HCT116 (cell line): ENCODE measurements around the gene LRRC3. TPM values are rescaled to one million over a fixed set of nuclear protein-coding genes. Genes with fewer than 3 reads are reported as not detected.

Experiments
- ATAC-seq: fragments of 200-7000 bp; cut with Tn5 transposase; 2 replicates; pipeline ENCODE4 v1.9.1; 2020; ENCODE audit warnings: mild to moderate bottlenecking, moderate library complexity
- BruUV-seq: library from RNA; stranded (reverse); fragments of 400-500 nt; replicated peaks from 2 replicates; lab custom pipeline; 2021; lab: Mats Ljungman, UMichigan
- CTCF ChIA-PET: fragments of 300-600 bp; sonication (Branson Sonifier 250); formaldehyde crosslinking; loops from one replicate; lab custom pipeline; 2021; ENCODE audit warnings: antibody characterized with exemption; lab: Charles Lee
- POLR2A ChIA-PET: fragments of 300-600, 350-600 bp; sonication (Branson Sonifier 250); formaldehyde crosslinking; loops from one replicate; lab custom pipeline; 2021; ENCODE audit warnings: antibody characterized with exemption; lab: Charles Lee
- RAD21 ChIA-PET, 2 experiments: fragments of 300-600 bp; sonication (Branson Sonifier 250); formaldehyde crosslinking; loops; one replicate each; lab custom pipeline; 2023; ENCODE audit warnings: low total read pairs in 2 of 2; ENCODE audit not compliant: uncharacterized antibody in 2 of 2, unreplicated experiment in 2 of 2, low non-redundant PET in 1 of 2; lab: Charles Lee
- DNase-seq: peaks from one replicate; pipeline ENCODE4 v3.0.0-alpha.2; 2010; ENCODE audit warnings: low read depth, low spot score
- H2AFZ ChIP-seq: fragments of 200-600 bp; shearing (Covaris generic), sonication (generic); 2 replicates; pipeline ENCODE4 v1.6.1; 2017; ENCODE audit warnings: low read depth, mixed run types, mixed read lengths, antibody characterized with exemption, low read length; ENCODE audit not compliant: poor library complexity, severe bottlenecking
- H3K27ac ChIP-seq: 2 replicates; pipeline ENCODE4 v1.5.1; 2012; ENCODE audit warnings: low read depth, low read length
- H3K27me3 ChIP-seq: fragments of 200-600 bp; sonication (generic); 2 replicates; pipeline ENCODE4 v1.6.1; 2016; ENCODE audit warnings: mixed run types, low read length, mixed read lengths; ENCODE audit not compliant: insufficient read depth
- H3K36me3 ChIP-seq, 2 experiments: fragments of 200-500 bp in 1 of 2; fragments of 200-600 bp in 1 of 2; sonication (Bioruptor generic) in 1 of 2; sonication (generic) in 1 of 2; 2 replicates each; pipeline versions ENCODE4 v1.5.1 to v1.6.1; 2014 to 2016; ENCODE audit warnings: low read length in 2 of 2, inconsistent platforms in 1 of 2, mixed read lengths in 1 of 2, mixed run types in 1 of 2; ENCODE audit not compliant: insufficient read depth in 2 of 2, control insufficient read depth in 1 of 2
- H3K4me1 ChIP-seq, 2 experiments: fragments of 200-600 bp in 1 of 2; sonication (generic) in 1 of 2; 2 replicates each; pipeline versions ENCODE4 v1.5.1 to v1.6.1; 2012 to 2017; ENCODE audit warnings: low read length in 2 of 2, inconsistent platforms in 1 of 2, mild to moderate bottlenecking in 1 of 2, mixed read lengths in 1 of 2, mixed run types in 1 of 2, moderate library complexity in 1 of 2; ENCODE audit not compliant: insufficient read depth in 2 of 2, control insufficient read depth in 1 of 2
- H3K4me2 ChIP-seq: fragments of 200-600 bp; sonication (generic); 2 replicates; pipeline ENCODE4 v1.6.1; 2017; ENCODE audit warnings: mixed run types, low read length, mixed read lengths
- H3K4me3 ChIP-seq, 2 experiments: fragments of 200-600 bp in 1 of 2; sonication (generic) in 1 of 2; replicated peaks in 1 of 2; 2 replicates each; pipeline ENCODE4 v1.5.1; 2011 to 2016; ENCODE audit warnings: low read length in 2 of 2, control low read depth in 1 of 2, low read depth in 1 of 2, mild to moderate bottlenecking in 1 of 2, mixed read lengths in 1 of 2, mixed run types in 1 of 2
- H3K79me2 ChIP-seq: fragments of 200-600 bp; sonication (generic); 2 replicates; pipeline ENCODE4 v1.6.1; 2017; ENCODE audit warnings: mild to moderate bottlenecking, mixed run types, low read length, moderate library complexity, mixed read lengths; ENCODE audit not compliant: insufficient read depth
- H3K9ac ChIP-seq: fragments of 200-600 bp; sonication (generic); 2 replicates; pipeline ENCODE4 v1.6.1; 2016; ENCODE audit warnings: low read length, mixed read lengths
- H3K9me2 ChIP-seq: fragments of 200-600 bp; sonication (generic), shearing (Covaris generic); 2 replicates; pipeline ENCODE4 v1.6.1; 2017; ENCODE audit warnings: mixed run types, mild to moderate bottlenecking, moderate library complexity; ENCODE audit not compliant: insufficient read depth
- H3K9me3 ChIP-seq, 2 experiments: fragments of 200-500 bp in 1 of 2; fragments of 200-600 bp in 1 of 2; sonication (Bioruptor generic) in 1 of 2; sonication (generic) in 1 of 2; 2 replicates each; pipeline ENCODE4 v1.6.1; 2014 to 2017; ENCODE audit warnings: low read length in 2 of 2, mixed read lengths in 2 of 2, inconsistent platforms in 1 of 2, low read depth in 1 of 2, mild to moderate bottlenecking in 1 of 2, mixed run types in 1 of 2, moderate library complexity in 1 of 2; ENCODE audit not compliant: control insufficient read depth in 1 of 2, insufficient read depth in 1 of 2
- H4K20me1 ChIP-seq: fragments of 200-600 bp; sonication (generic), shearing (Covaris generic); 2 replicates; pipeline ENCODE4 v1.6.1; 2017; ENCODE audit warnings: mixed run types, mild to moderate bottlenecking, moderate library complexity; ENCODE audit not compliant: insufficient read depth
- CBX3 ChIP-seq: IDR thresholded peaks from 2 replicates; pipeline ENCODE4 v1.6.1; 2012; ENCODE audit warnings: low read depth
- CTCF ChIP-seq, 3 experiments: fragments of 200-600 bp in 1 of 3; sonication (generic) in 1 of 3; IDR thresholded peaks in 2 of 3; conservative IDR thresholded peaks in 1 of 3; 2 replicates each; pipeline ENCODE4 v1.5.1; 2012 to 2017; ENCODE audit warnings: low read depth in 2 of 3, low read length in 2 of 3, antibody characterized with exemption in 1 of 3, borderline replicate concordance in 1 of 3, control low read depth in 1 of 3, mild to moderate bottlenecking in 1 of 3, mixed read lengths in 1 of 3, mixed run types in 1 of 3, moderate library complexity in 1 of 3; ENCODE audit not compliant: insufficient read depth in 1 of 3
- ELF1 ChIP-seq: IDR thresholded peaks from 2 replicates; pipeline ENCODE4 v1.6.1; 2012; ENCODE audit warnings: low read depth, borderline replicate concordance
- EZH2phosphoT487 ChIP-seq: fragments of 200-600 bp; IDR thresholded peaks from 2 replicates; pipeline ENCODE4 v1.6.1; 2018; ENCODE audit warnings: antibody characterized with exemption, borderline replicate concordance
- FOSL1 ChIP-seq: IDR thresholded peaks from 2 replicates; pipeline ENCODE4 v1.6.1; 2012; ENCODE audit warnings: low read depth
- MAX ChIP-seq: IDR thresholded peaks from 2 replicates; pipeline ENCODE4 v1.6.1; 2012
- POLR2A ChIP-seq: IDR thresholded peaks from 2 replicates; pipeline ENCODE4 v1.7.0; 2011; ENCODE audit warnings: borderline replicate concordance; ENCODE audit not compliant: insufficient read depth, insufficient read length; ENCODE audit errors: extremely low read depth
- POLR2AphosphoS5 ChIP-seq: IDR thresholded peaks from 2 replicates; pipeline ENCODE4 v1.6.1; 2011; ENCODE audit warnings: mild to moderate bottlenecking, low read depth, low read length, moderate library complexity
- REST ChIP-seq: IDR thresholded peaks from 2 replicates; pipeline ENCODE4 v1.6.1; 2012; ENCODE audit warnings: low read depth
- SIN3A ChIP-seq: IDR thresholded peaks from 2 replicates; pipeline ENCODE4 v1.6.1; 2012; ENCODE audit warnings: low read depth
- ZFX ChIP-seq: fragments of 450-650 bp; IDR thresholded peaks from 2 replicates; pipeline ENCODE4 v1.6.1; 2017
- ZNF274 ChIP-seq: fragments of 200-500 bp; sonication (Bioruptor generic); IDR thresholded peaks from 2 replicates; pipeline ENCODE4 v1.6.1; 2014; ENCODE audit warnings: mild to moderate bottlenecking, low read depth, low read length, inconsistent platforms
- intact Hi-C: fragments of 100-400 bp; cut with micrococcal nuclease; formaldehyde crosslinking; loops from 2 replicates; pipeline ENCODE4 v1.10.0; 2022
- total RNA-seq: library from RNA; stranded (reverse); gene quantifications from one replicate; pipeline ENCODE4 v1.2.1, GENCODE V29; 2021; ENCODE audit not compliant: unreplicated experiment
- TF ChIP-seq, protein P1 (sequence below): IDR thresholded peaks from 2 replicates; pipeline ENCODE4 v1.6.1; 2012

Gene LRRC3
- total RNA-seq, 1 experiment from 2014 or later, result 7.5 TPM

DNA sequence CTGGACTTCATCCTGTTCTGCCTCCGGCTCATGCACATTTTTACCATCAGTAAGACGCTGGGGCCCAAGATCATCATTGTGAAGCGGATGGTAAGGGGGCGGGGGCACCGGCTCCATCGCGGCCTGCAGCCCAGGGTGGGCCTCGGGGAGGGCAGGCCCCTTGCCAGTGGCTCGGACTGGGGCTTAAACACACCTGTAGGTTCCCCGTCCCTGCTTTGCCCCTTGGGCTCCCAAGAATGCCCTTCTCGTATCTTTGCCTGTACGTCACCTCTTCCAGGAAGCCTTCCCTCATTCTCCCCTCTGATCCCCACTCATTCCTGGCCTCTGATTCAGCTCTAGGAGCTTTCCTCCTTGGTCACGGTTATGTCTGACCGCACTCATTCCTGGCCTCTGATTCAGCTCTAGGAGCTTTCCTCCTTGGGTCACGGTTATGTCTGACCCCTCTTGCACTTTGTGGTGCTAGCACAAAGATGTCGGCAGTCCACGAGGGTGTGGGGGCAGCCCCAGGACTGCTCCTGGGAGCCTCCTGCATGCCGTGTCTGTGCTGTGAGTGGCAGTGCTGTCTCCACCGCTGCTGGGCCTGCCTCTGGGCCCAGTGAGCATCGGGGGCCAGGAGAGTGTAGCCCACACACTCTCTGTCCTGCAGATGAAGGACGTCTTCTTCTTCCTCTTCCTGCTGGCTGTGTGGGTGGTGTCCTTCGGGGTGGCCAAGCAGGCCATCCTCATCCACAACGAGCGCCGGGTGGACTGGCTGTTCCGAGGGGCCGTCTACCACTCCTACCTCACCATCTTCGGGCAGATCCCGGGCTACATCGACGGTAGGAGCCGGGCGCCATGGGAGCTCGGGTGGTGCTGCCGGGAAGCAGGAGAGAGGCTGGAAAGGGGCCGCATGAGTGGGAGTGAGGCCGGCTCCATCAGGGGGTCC lies 49.1 kb upstream of the LRRC3 start:
- no peak for ATAC-seq
- CTCF ChIA-PET, result no interaction called here

DNA sequence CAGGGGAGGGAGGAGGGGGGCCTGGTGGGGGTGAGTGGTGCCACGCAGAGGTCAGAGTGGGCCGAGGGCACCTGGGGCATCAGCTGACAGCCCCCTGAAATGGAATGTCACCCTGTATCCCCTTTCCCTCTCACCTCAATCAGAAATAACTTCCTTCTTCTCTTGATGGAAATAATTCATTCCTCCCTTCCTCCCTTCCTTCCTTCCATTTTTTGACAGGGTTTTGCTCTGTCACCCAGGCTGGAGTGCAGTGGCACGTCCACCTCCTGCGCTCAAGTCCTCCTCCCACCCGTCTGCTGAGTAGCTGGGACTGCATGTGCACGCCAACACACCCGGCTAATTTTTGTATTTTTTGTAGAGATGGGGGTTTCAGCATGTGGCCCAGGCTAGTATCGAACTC lies 48.4 kb upstream of the LRRC3 start:
- ChIA-PET POLR2A (no interaction called here), CTCF (no interaction called here), RAD21 (no interaction called here)
- DNase-seq (no peak), ATAC-seq (no peak)
- Histone ChIP-seq H3K9me3 (peaks cover 0 to 12% of the 10 kb centered on the region in 2 experiments; a peak in 1 of 4 replicates), H3K79me2 (no peaks in the 10 kb centered on the region), H3K27ac (no peak overlapping the region), H3K9ac (no peak overlapping the region), H3K4me2 (no peak overlapping the region), H2AFZ (no peak overlapping the region), H4K20me1 (no peaks in the 10 kb centered on the region), H3K36me3 (no peaks in the 10 kb centered on the region), H3K4me3 (no peak overlapping the region), H3K4me1 (no peaks in the 10 kb centered on the region), H3K27me3 (no peaks in the 10 kb centered on the region), H3K9me2 (no peaks in the 10 kb centered on the region)
- BruUV-seq, result no TSS peak
- intact Hi-C loops, result no loop called here
- TF ChIP-seq ZFX (no peak), ELF1 (no peak), POLR2A (no peak), CBX3 (no peak), REST (no peak), ZNF274 (no peak), CTCF (IDR thresholded peaks at IDR 0.05 in 2 of 3, conservative IDR thresholded peaks at IDR 0.05 in 1 of 3; ENCODE audit: borderline replicate concordance in 1 of 3, insufficient read depth in 1 of 3, low read depth in 2 of 3, low read length in 2 of 3) (no peak), MAX (no peak), POLR2AphosphoS5 (no peak), EZH2phosphoT487 (no peak), FOSL1 (no peak), SIN3A (no peak)
- TF ChIP-seq, protein P1, sequence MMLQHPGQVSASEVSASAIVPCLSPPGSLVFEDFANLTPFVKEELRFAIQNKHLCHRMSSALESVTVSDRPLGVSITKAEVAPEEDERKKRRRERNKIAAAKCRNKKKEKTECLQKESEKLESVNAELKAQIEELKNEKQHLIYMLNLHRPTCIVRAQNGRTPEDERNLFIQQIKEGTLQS, result no peak

More for the DNA sequence above, 49.1 kb upstream of the LRRC3 start:
- no peak for DNase-seq
- ChIA-PET RAD21 (no interaction called here), POLR2A (no interaction called here)
- peaks cover 0 to 12% of the 10 kb centered on the region in 2 experiments; a peak in 1 of 4 replicates for H3K9me3 ChIP-seq
- H3K36me3 ChIP-seq, result no peaks in the 10 kb centered on the region
- H3K4me2 ChIP-seq, result no peak overlapping the region
- no TSS peak for BruUV-seq
- no peaks in the 10 kb centered on the region for H3K9me2 ChIP-seq
- intact Hi-C loops, result no loop called here
- TF ChIP-seq ZFX, result no peak
- no peak for TF ChIP-seq POLR2A
- H3K9ac ChIP-seq, result no peak overlapping the region
- H3K79me2 ChIP-seq, result no peaks in the 10 kb centered on the region
- no peaks in the 10 kb centered on the region for H3K27me3 ChIP-seq
- no peak overlapping the region for H3K4me3 ChIP-seq
- no peak overlapping the region for H2AFZ ChIP-seq
- no peak overlapping the region for H3K27ac ChIP-seq
- no peaks in the 10 kb centered on the region for H3K4me1 ChIP-seq
- H4K20me1 ChIP-seq, result no peaks in the 10 kb centered on the region
